Smooth muscle cell (in vitro differentiated cells): ENCODE data around the gene PGAM4. TPM values are rescaled to one million over a fixed set of nuclear protein-coding genes. Genes with fewer than 3 reads are reported as not detected.

Source experiments
- DNase-seq: peaks from one replicate; lab custom pipeline; 2025; ENCODE audit not compliant: unreplicated experiment; lab: John Stamatoyannopoulos, UW
- H2AFZ ChIP-seq: fragments of 200-600 bp; sonication (generic); 2 replicates; pipeline ENCODE4 v1.6.0; 2016; ENCODE audit warnings: antibody characterized with exemption, low read depth, mild to moderate bottlenecking
- H3F3A ChIP-seq: fragments of 200-600 bp; sonication (generic); 2 replicates; pipeline ENCODE4 v1.6.0; 2017; ENCODE audit warnings: antibody characterized with exemption, low read depth
- H3K27ac ChIP-seq: fragments of 200-600 bp; sonication (generic); 2 replicates; pipeline ENCODE4 v1.5.1; 2016; ENCODE audit warnings: low read depth, mild to moderate bottlenecking
- H3K27me3 ChIP-seq: fragments of 200-600 bp; sonication (generic); 2 replicates; pipeline ENCODE4 v1.6.1; 2016; ENCODE audit warnings: low read depth, mild to moderate bottlenecking
- H3K36me3 ChIP-seq: fragments of 200-600 bp; sonication (generic); 2 replicates; pipeline ENCODE4 v1.5.1; 2016; ENCODE audit warnings: low read depth
- H3K4me1 ChIP-seq: fragments of 200-600 bp; sonication (generic); 2 replicates; pipeline ENCODE4 v1.5.1; 2016; ENCODE audit warnings: low read depth
- H3K4me2 ChIP-seq: fragments of 200-600 bp; sonication (generic); 2 replicates; pipeline ENCODE4 v1.6.0; 2016; ENCODE audit warnings: mild to moderate bottlenecking
- H3K4me3 ChIP-seq: fragments of 200-600 bp; sonication (generic); 2 replicates; pipeline ENCODE4 v1.5.1; 2016; ENCODE audit warnings: mild to moderate bottlenecking
- H3K79me2 ChIP-seq: fragments of 200-600 bp; sonication (generic); 2 replicates; pipeline ENCODE4 v1.6.0; 2016; ENCODE audit warnings: low read depth, mild to moderate bottlenecking
- H3K9ac ChIP-seq: fragments of 200-600 bp; sonication (generic); 2 replicates; pipeline ENCODE4 v1.6.0; 2016; ENCODE audit warnings: low read depth
- H3K9me3 ChIP-seq: fragments of 200-600 bp; sonication (generic); replicated peaks from 2 replicates; pipeline ENCODE4 v1.5.1; 2016; ENCODE audit warnings: low read depth
- H4K20me1 ChIP-seq: fragments of 200-600 bp; sonication (generic); 2 replicates; pipeline ENCODE4 v1.6.0; 2016; ENCODE audit warnings: low read depth
- WGBS: methylation state at CpG from one replicate; pipeline ENCODE4 v1.1.7; 2016; ENCODE audit warnings: low lambda C conversion rate; 5-methylcytosine and 5-hydroxymethylcytosine counted together
- polyA plus RNA-seq: library from polyadenylated mRNA; unstranded; fragments of >200 nt; fragmentation: Nextera tagmentation; extraction: Ambion mirVana; gene quantifications from 2 replicates; pipeline ENCODE4 v1.2.1, GENCODE V29; 2016
- total RNA-seq: library from RNA; depleted of rRNA; stranded (reverse); fragments of >200 nt; gene quantifications from 2 replicates; pipeline ENCODE4 v1.2.3, GENCODE V29; 2014
- TF ChIP-seq, protein P1 (sequence below): fragments of 200-600 bp; sonication (generic); IDR thresholded peaks from 2 replicates; pipeline ENCODE4 v1.5.1; 2017; ENCODE audit warnings: borderline replicate concordance, mild to moderate bottlenecking, antibody characterized with exemption; ENCODE audit not compliant: insufficient read depth, poor library complexity, severe bottlenecking

Gene PGAM4
- total RNA-seq (not detected in 2 replicates), polyA plus RNA-seq (not detected in 2 replicates)

GRCh38 chrX:77969538-77969937, at the start of gene PGAM4:
Gene PGAM4 (minus strand): TSS chrX:77969638. CDS start chrX:77969638, 0 bp downstream.
- H3K79me2 ChIP-seq, result no peaks in the 10 kb centered on the region
- TF ChIP-seq, protein P1, sequence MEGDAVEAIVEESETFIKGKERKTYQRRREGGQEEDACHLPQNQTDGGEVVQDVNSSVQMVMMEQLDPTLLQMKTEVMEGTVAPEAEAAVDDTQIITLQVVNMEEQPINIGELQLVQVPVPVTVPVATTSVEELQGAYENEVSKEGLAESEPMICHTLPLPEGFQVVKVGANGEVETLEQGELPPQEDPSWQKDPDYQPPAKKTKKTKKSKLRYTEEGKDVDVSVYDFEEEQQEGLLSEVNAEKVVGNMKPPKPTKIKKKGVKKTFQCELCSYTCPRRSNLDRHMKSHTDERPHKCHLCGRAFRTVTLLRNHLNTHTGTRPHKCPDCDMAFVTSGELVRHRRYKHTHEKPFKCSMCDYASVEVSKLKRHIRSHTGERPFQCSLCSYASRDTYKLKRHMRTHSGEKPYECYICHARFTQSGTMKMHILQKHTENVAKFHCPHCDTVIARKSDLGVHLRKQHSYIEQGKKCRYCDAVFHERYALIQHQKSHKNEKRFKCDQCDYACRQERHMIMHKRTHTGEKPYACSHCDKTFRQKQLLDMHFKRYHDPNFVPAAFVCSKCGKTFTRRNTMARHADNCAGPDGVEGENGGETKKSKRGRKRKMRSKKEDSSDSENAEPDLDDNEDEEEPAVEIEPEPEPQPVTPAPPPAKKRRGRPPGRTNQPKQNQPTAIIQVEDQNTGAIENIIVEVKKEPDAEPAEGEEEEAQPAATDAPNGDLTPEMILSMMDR, result no peak
- H3K27ac ChIP-seq, result no peak within 1 kb of the TSS
- no peak within 1 kb of the TSS for H2AFZ ChIP-seq
- no peaks in the 10 kb centered on the region for H3K4me1 ChIP-seq
- H3K4me2 ChIP-seq, result no peak within 1 kb of the TSS
- peaks cover 6% of the 10 kb centered on the region for H3K9me3 ChIP-seq
- H3F3A ChIP-seq, result no peaks in the 10 kb centered on the region
- H3K36me3 ChIP-seq, result no peaks in the 10 kb centered on the region
- H3K4me3 ChIP-seq, result no peak within 1 kb of the TSS
- no peak within 1 kb of the TSS for H3K9ac ChIP-seq
- no peak for DNase-seq
- H4K20me1 ChIP-seq, result no peaks in the 10 kb centered on the region
- WGBS, result 89% methylated on average over 13 of the region's 13 CpGs
- no peaks in the 10 kb centered on the region for H3K27me3 ChIP-seq

GRCh38 chrX:78011846-78012245, 42.4 kb upstream of the PGAM4 start:
- Histone ChIP-seq H3K27me3 (no peaks in the 10 kb centered on the region), H3K4me1 (no peaks in the 10 kb centered on the region), H3K9ac (no peak overlapping the region), H3F3A (no peaks in the 10 kb centered on the region), H2AFZ (no peak overlapping the region), H3K9me3 (no peaks in the 10 kb centered on the region), H3K4me2 (no peak overlapping the region), H3K4me3 (no peak overlapping the region), H3K27ac (no peak overlapping the region), H4K20me1 (no peaks in the 10 kb centered on the region), H3K79me2 (no peaks in the 10 kb centered on the region), H3K36me3 (peaks cover 5% of the 10 kb centered on the region)
- WGBS, result 68% methylated on average over 1 of the region's 1 CpG
- TF ChIP-seq, protein P1, result no peak
- no peak for DNase-seq

- Histone ChIP-seq H3K79me2 (no peaks in the 10 kb centered on the region), H3K27ac (no peak overlapping the region), H2AFZ (no peak overlapping the region), H3K9ac (no peak overlapping the region), H3K27me3 (no peaks in the 10 kb centered on the region), H3K4me3 (no peak overlapping the region), H4K20me1 (no peaks in the 10 kb centered on the region), H3K36me3 (no peaks in the 10 kb centered on the region), H3K4me2 (no peak overlapping the region), H3K4me1 (no peaks in the 10 kb centered on the region), H3K9me3 (no peaks in the 10 kb centered on the region), H3F3A (no peaks in the 10 kb centered on the region)
- WGBS, result 89% methylated on average over 4 of the region's 4 CpGs
- DNase-seq, result no peak
- TF ChIP-seq, protein P1, result no peak
Measured at GRCh38 chrX:77979870-77980269, 10.4 kb upstream of the PGAM4 start.

GRCh38 chrX:77977518-77977917, 8.1 kb upstream of the PGAM4 start:
- WGBS, result 86% methylated on average over 1 of the region's 1 CpG
- H4K20me1 ChIP-seq, result no peaks in the 10 kb centered on the region
- no peaks in the 10 kb centered on the region for H3F3A ChIP-seq
- TF ChIP-seq, protein P1, result no peak
- no peaks in the 10 kb centered on the region for H3K27me3 ChIP-seq
- no peaks in the 10 kb centered on the region for H3K79me2 ChIP-seq
- H3K4me2 ChIP-seq, result no peak overlapping the region
- no peaks in the 10 kb centered on the region for H3K4me1 ChIP-seq
- no peak overlapping the region for H3K9ac ChIP-seq
- no peak overlapping the region for H3K27ac ChIP-seq
- H3K36me3 ChIP-seq, result no peaks in the 10 kb centered on the region
- no peak overlapping the region for H2AFZ ChIP-seq
- no peak overlapping the region for H3K4me3 ChIP-seq
- no peak for DNase-seq
- H3K9me3 ChIP-seq, result peaks cover 6% of the 10 kb centered on the region
